Fibroblast of lung (primary cell): Measurements from ENCODE around the gene ZNF425. TPM values are rescaled to one million over a fixed set of nuclear protein-coding genes. Genes with fewer than 3 reads are reported as not detected.

Experiments used
- DNase-seq, 2 donors: peaks; one replicate each; pipeline versions ENCODE4 v3.0.0 to v3.0.0-alpha.2; 2010; ENCODE audit warnings: low read depth in 2 of 2
- H2AFZ ChIP-seq: 2 replicates; pipeline ENCODE4 v1.5.1; 2012; ENCODE audit warnings: low read length, control low read depth, inconsistent platforms
- H3K27ac ChIP-seq: 2 replicates; pipeline ENCODE4 v1.5.1; 2011; ENCODE audit warnings: low read length, control low read depth; ENCODE audit not compliant: insufficient read depth
- H3K27me3 ChIP-seq: 2 replicates; pipeline ENCODE4 v1.5.1; 2011; ENCODE audit warnings: mild to moderate bottlenecking, low read length; ENCODE audit not compliant: control insufficient read depth, insufficient read depth
- H3K36me3 ChIP-seq: 2 replicates; pipeline ENCODE4 v1.5.1; 2011; ENCODE audit warnings: low read length; ENCODE audit not compliant: control insufficient read depth, insufficient read depth
- H3K4me1 ChIP-seq: 2 replicates; pipeline ENCODE4 v1.5.1; 2011; ENCODE audit warnings: low read length; ENCODE audit not compliant: control insufficient read depth, insufficient read depth; ENCODE audit errors: extremely low read depth
- H3K4me2 ChIP-seq: 2 replicates; pipeline ENCODE4 v1.5.1; 2011; ENCODE audit warnings: low read length, control low read depth; ENCODE audit not compliant: insufficient read depth; ENCODE audit errors: extremely low read depth
- H3K4me3 ChIP-seq, 4 experiments: fragments of 200-600 bp in 1 of 4; sonication (generic) in 1 of 4; replicated peaks in 1 of 4; 2 replicates each; pipeline ENCODE4 v1.5.1; 2011 to 2016; ENCODE audit warnings: low read length in 4 of 4, low read depth in 3 of 4, mild to moderate bottlenecking in 3 of 4, control low read depth in 2 of 4, inconsistent platforms in 1 of 4, mixed read lengths in 1 of 4; ENCODE audit not compliant: insufficient read depth in 1 of 4; ENCODE audit errors: control extremely low read depth in 1 of 4
- H3K79me2 ChIP-seq: 2 replicates; pipeline ENCODE4 v1.5.1; 2012; ENCODE audit warnings: mild to moderate bottlenecking, low read length, inconsistent platforms; ENCODE audit not compliant: control insufficient read depth, insufficient read depth
- H3K9ac ChIP-seq: 2 replicates; pipeline ENCODE4 v1.5.1; 2011; ENCODE audit warnings: mild to moderate bottlenecking, low read length, control low read depth; ENCODE audit not compliant: insufficient read depth
- H3K9me3 ChIP-seq: 2 replicates; pipeline ENCODE4 v1.5.1; 2012; ENCODE audit warnings: low read depth, low read length; ENCODE audit not compliant: control insufficient read depth, insufficient read depth
- H4K20me1 ChIP-seq: 2 replicates; pipeline ENCODE4 v1.5.1; 2011; ENCODE audit warnings: low read length; ENCODE audit not compliant: control insufficient read depth, insufficient read depth; ENCODE audit errors: extremely low read depth
- EZH2 ChIP-seq: IDR thresholded peaks from 2 replicates; pipeline ENCODE4 v1.5.1; 2012; ENCODE audit warnings: low read length, control low read depth, mild to moderate bottlenecking; ENCODE audit errors: missing control alignments
- polyA plus RNA-seq, 2 donors: library from polyadenylated mRNA; depleted of rRNA in 1 of 2; stranded (reverse) in 1 of 2; unstranded in 1 of 2; fragments of >200 nt; gene quantifications; 2 replicates each; pipeline ENCODE4 v1.2.1, GENCODE V29; 2011 to 2012; ENCODE audit warnings: missing spikeins in 1 of 2
- total RNA-seq: library from RNA; depleted of rRNA; stranded (reverse); fragments of >200 nt; gene quantifications from 2 replicates; pipeline ENCODE4 v1.2.1, GENCODE V29; 2014
- TF ChIP-seq, protein P1 (sequence below), 2 donors: IDR thresholded peaks in 1 of 2; conservative IDR thresholded peaks in 1 of 2; 1 replicate in 1 of 2; 2 replicates in 1 of 2; pipeline ENCODE4 v1.5.1; 2011 to 2012; ENCODE audit warnings: low read length in 2 of 2, control low read depth in 1 of 2, inconsistent platforms in 1 of 2, low read depth in 1 of 2, mild to moderate bottlenecking in 1 of 2

Gene ZNF425
- total and polyA plus RNA-seq, 2 donors (not counting 1 experiment from before 2014, with no cell fraction given), result 1.2 to 4.6 TPM

DNA sequence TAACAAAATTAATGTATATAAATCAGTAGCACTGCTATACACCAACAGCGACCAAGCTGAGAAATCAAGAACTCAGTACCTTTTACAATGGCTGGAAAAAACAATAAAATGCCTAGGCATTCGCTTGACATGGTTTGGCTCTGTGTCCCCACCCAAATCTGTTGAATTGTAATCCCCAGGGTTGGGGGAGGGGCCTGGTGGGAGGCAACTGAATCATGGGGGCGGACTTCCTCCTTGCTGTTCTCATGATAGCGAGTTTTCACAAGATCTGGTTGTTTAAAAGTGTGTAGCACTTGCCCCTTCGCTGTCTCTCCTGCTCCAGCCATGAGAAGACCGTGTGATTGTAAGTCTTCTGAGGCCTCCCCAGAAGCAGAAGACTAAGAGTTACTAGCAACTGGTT, 44.2 kb downstream of the ZNF425 start:
- Histone ChIP-seq H3K27me3 (no peaks in the 10 kb centered on the region), H3K4me3 (no peak overlapping the region), H4K20me1 (no peaks in the 10 kb centered on the region), H3K79me2 (no peaks in the 10 kb centered on the region), H3K27ac (no peak overlapping the region), H2AFZ (no peak overlapping the region), H3K4me2 (no peak overlapping the region), H3K9me3 (no peaks in the 10 kb centered on the region), H3K36me3 (no peaks in the 10 kb centered on the region), H3K9ac (no peak overlapping the region), H3K4me1 (no peaks in the 10 kb centered on the region)
- no peak for DNase-seq
- no peak for TF ChIP-seq EZH2
- TF ChIP-seq, protein P1, sequence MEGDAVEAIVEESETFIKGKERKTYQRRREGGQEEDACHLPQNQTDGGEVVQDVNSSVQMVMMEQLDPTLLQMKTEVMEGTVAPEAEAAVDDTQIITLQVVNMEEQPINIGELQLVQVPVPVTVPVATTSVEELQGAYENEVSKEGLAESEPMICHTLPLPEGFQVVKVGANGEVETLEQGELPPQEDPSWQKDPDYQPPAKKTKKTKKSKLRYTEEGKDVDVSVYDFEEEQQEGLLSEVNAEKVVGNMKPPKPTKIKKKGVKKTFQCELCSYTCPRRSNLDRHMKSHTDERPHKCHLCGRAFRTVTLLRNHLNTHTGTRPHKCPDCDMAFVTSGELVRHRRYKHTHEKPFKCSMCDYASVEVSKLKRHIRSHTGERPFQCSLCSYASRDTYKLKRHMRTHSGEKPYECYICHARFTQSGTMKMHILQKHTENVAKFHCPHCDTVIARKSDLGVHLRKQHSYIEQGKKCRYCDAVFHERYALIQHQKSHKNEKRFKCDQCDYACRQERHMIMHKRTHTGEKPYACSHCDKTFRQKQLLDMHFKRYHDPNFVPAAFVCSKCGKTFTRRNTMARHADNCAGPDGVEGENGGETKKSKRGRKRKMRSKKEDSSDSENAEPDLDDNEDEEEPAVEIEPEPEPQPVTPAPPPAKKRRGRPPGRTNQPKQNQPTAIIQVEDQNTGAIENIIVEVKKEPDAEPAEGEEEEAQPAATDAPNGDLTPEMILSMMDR (conservative IDR thresholded peaks at IDR 0.05 in 1 of 2, IDR thresholded peaks at IDR 0.05 in 1 of 2; ENCODE audit: low read depth in 1 of 2, low read length in 2 of 2), result no peak

DNA sequence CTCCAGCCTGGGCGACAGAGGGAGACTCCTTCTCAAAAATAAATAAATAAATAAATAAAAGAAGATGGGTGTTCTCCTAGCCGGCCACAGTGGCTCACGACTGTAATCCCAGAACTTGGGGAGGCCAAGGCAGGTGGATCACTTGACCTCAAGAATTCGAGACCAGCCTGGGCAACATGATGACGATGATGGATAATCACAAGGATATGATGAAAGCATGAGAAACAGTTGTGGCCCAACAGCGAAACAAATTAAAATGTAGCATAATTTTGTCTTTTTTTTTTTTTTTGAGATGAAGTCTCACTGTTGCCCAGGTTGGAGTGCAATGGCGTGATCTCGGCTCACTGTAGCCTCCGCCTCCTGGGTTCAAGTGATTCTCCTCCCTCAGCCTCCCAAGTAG, 48.5 kb downstream of the ZNF425 start:
- no peak overlapping the region for H3K9ac ChIP-seq
- no peak for TF ChIP-seq EZH2
- TF ChIP-seq, protein P1 (conservative IDR thresholded peaks at IDR 0.05 in 1 of 2, IDR thresholded peaks at IDR 0.05 in 1 of 2; ENCODE audit: low read depth in 1 of 2, low read length in 2 of 2), result no peak
- no peaks in the 10 kb centered on the region for H3K36me3 ChIP-seq

DNA sequence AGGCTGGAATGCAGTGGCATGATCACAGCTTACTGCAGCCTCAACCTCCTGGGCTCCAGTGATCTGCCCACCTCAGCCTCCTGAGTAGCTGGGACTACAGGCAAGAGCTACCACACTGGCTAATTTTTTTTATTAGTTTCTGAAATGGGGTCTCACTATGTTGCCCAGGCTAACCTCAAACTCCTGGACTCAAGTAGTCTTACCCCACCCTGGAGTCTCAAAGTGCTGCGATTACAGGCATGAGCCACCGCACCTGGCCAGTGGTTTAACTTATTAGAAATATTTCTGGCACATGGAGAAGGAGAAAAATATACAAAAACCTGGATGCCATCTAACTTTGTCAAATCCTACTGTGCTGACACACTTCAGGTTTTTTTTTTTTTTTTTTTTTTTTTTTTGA, 50.8 kb downstream of the ZNF425 start:
- peaks cover 10% of the 10 kb centered on the region for H3K36me3 ChIP-seq
- no peak overlapping the region for H3K27ac ChIP-seq
- H3K9me3 ChIP-seq, result no peaks in the 10 kb centered on the region

More for the DNA sequence above, 48.5 kb downstream of the ZNF425 start:
- Histone ChIP-seq H3K4me2 (no peak overlapping the region), H3K27me3 (no peaks in the 10 kb centered on the region), H3K27ac (no peak overlapping the region), H3K79me2 (no peaks in the 10 kb centered on the region), H2AFZ (no peak overlapping the region), H3K4me3 (no peak overlapping the region), H4K20me1 (no peaks in the 10 kb centered on the region), H3K4me1 (no peaks in the 10 kb centered on the region), H3K9me3 (no peaks in the 10 kb centered on the region)
- DNase-seq, result no peak

More for the DNA sequence above, 50.8 kb downstream of the ZNF425 start:
- no peaks in the 10 kb centered on the region for H4K20me1 ChIP-seq
- no peak overlapping the region for H3K4me3 ChIP-seq
- H3K4me2 ChIP-seq, result no peak overlapping the region
- no peaks in the 10 kb centered on the region for H3K79me2 ChIP-seq
- DNase-seq, result no peak
- no peak overlapping the region for H2AFZ ChIP-seq
- H3K4me1 ChIP-seq, result no peaks in the 10 kb centered on the region
- no peaks in the 10 kb centered on the region for H3K27me3 ChIP-seq
- no peak for TF ChIP-seq EZH2
- TF ChIP-seq, protein P1 (conservative IDR thresholded peaks at IDR 0.05 in 1 of 2, IDR thresholded peaks at IDR 0.05 in 1 of 2; ENCODE audit: low read depth in 1 of 2, low read length in 2 of 2), result no peak
- no peak overlapping the region for H3K9ac ChIP-seq
